HCT116 (cell line): Measurements from ENCODE around the gene CHST3. TPM values are rescaled to one million over a fixed set of nuclear protein-coding genes. Genes with fewer than 3 reads are reported as not detected.

Experiments
- ATAC-seq: fragments of 200-7000 bp; cut with Tn5 transposase; 2 replicates; pipeline ENCODE4 v1.9.1; 2020; ENCODE audit warnings: mild to moderate bottlenecking, moderate library complexity
- BruUV-seq: library from RNA; stranded (reverse); fragments of 400-500 nt; replicated peaks from 2 replicates; lab custom pipeline; 2021; lab: Mats Ljungman, UMichigan
- CTCF ChIA-PET: fragments of 300-600 bp; sonication (Branson Sonifier 250); formaldehyde crosslinking; loops from one replicate; lab custom pipeline; 2021; ENCODE audit warnings: antibody characterized with exemption; lab: Charles Lee
- POLR2A ChIA-PET: fragments of 300-600, 350-600 bp; sonication (Branson Sonifier 250); formaldehyde crosslinking; loops from one replicate; lab custom pipeline; 2021; ENCODE audit warnings: antibody characterized with exemption; lab: Charles Lee
- RAD21 ChIA-PET, 2 experiments: fragments of 300-600 bp; sonication (Branson Sonifier 250); formaldehyde crosslinking; loops; one replicate each; lab custom pipeline; 2023; ENCODE audit warnings: low total read pairs in 2 of 2; ENCODE audit not compliant: uncharacterized antibody in 2 of 2, unreplicated experiment in 2 of 2, low non-redundant PET in 1 of 2; lab: Charles Lee
- DNase-seq: peaks from one replicate; pipeline ENCODE4 v3.0.0-alpha.2; 2010; ENCODE audit warnings: low read depth, low spot score
- H2AFZ ChIP-seq: fragments of 200-600 bp; shearing (Covaris generic), sonication (generic); 2 replicates; pipeline ENCODE4 v1.6.1; 2017; ENCODE audit warnings: low read depth, mixed run types, mixed read lengths, antibody characterized with exemption, low read length; ENCODE audit not compliant: poor library complexity, severe bottlenecking
- H3K27ac ChIP-seq: 2 replicates; pipeline ENCODE4 v1.5.1; 2012; ENCODE audit warnings: low read depth, low read length
- H3K27me3 ChIP-seq: fragments of 200-600 bp; sonication (generic); 2 replicates; pipeline ENCODE4 v1.6.1; 2016; ENCODE audit warnings: mixed run types, low read length, mixed read lengths; ENCODE audit not compliant: insufficient read depth
- H3K36me3 ChIP-seq, 2 experiments: fragments of 200-500 bp in 1 of 2; fragments of 200-600 bp in 1 of 2; sonication (Bioruptor generic) in 1 of 2; sonication (generic) in 1 of 2; 2 replicates each; pipeline versions ENCODE4 v1.5.1 to v1.6.1; 2014 to 2016; ENCODE audit warnings: low read length in 2 of 2, inconsistent platforms in 1 of 2, mixed read lengths in 1 of 2, mixed run types in 1 of 2; ENCODE audit not compliant: insufficient read depth in 2 of 2, control insufficient read depth in 1 of 2
- H3K4me1 ChIP-seq, 2 experiments: fragments of 200-600 bp in 1 of 2; sonication (generic) in 1 of 2; 2 replicates each; pipeline versions ENCODE4 v1.5.1 to v1.6.1; 2012 to 2017; ENCODE audit warnings: low read length in 2 of 2, inconsistent platforms in 1 of 2, mild to moderate bottlenecking in 1 of 2, mixed read lengths in 1 of 2, mixed run types in 1 of 2, moderate library complexity in 1 of 2; ENCODE audit not compliant: insufficient read depth in 2 of 2, control insufficient read depth in 1 of 2
- H3K4me2 ChIP-seq: fragments of 200-600 bp; sonication (generic); 2 replicates; pipeline ENCODE4 v1.6.1; 2017; ENCODE audit warnings: mixed run types, low read length, mixed read lengths
- H3K4me3 ChIP-seq, 2 experiments: fragments of 200-600 bp in 1 of 2; sonication (generic) in 1 of 2; replicated peaks in 1 of 2; 2 replicates each; pipeline ENCODE4 v1.5.1; 2011 to 2016; ENCODE audit warnings: low read length in 2 of 2, control low read depth in 1 of 2, low read depth in 1 of 2, mild to moderate bottlenecking in 1 of 2, mixed read lengths in 1 of 2, mixed run types in 1 of 2
- H3K79me2 ChIP-seq: fragments of 200-600 bp; sonication (generic); 2 replicates; pipeline ENCODE4 v1.6.1; 2017; ENCODE audit warnings: mild to moderate bottlenecking, mixed run types, low read length, moderate library complexity, mixed read lengths; ENCODE audit not compliant: insufficient read depth
- H3K9ac ChIP-seq: fragments of 200-600 bp; sonication (generic); 2 replicates; pipeline ENCODE4 v1.6.1; 2016; ENCODE audit warnings: low read length, mixed read lengths
- H3K9me2 ChIP-seq: fragments of 200-600 bp; sonication (generic), shearing (Covaris generic); 2 replicates; pipeline ENCODE4 v1.6.1; 2017; ENCODE audit warnings: mixed run types, mild to moderate bottlenecking, moderate library complexity; ENCODE audit not compliant: insufficient read depth
- H3K9me3 ChIP-seq, 2 experiments: fragments of 200-500 bp in 1 of 2; fragments of 200-600 bp in 1 of 2; sonication (Bioruptor generic) in 1 of 2; sonication (generic) in 1 of 2; 2 replicates each; pipeline ENCODE4 v1.6.1; 2014 to 2017; ENCODE audit warnings: low read length in 2 of 2, mixed read lengths in 2 of 2, inconsistent platforms in 1 of 2, low read depth in 1 of 2, mild to moderate bottlenecking in 1 of 2, mixed run types in 1 of 2, moderate library complexity in 1 of 2; ENCODE audit not compliant: control insufficient read depth in 1 of 2, insufficient read depth in 1 of 2
- H4K20me1 ChIP-seq: fragments of 200-600 bp; sonication (generic), shearing (Covaris generic); 2 replicates; pipeline ENCODE4 v1.6.1; 2017; ENCODE audit warnings: mixed run types, mild to moderate bottlenecking, moderate library complexity; ENCODE audit not compliant: insufficient read depth
- ATF3 ChIP-seq: IDR thresholded peaks from 2 replicates; pipeline ENCODE4 v1.6.1; 2012
- CEBPB ChIP-seq: IDR thresholded peaks from 2 replicates; pipeline ENCODE4 v1.6.1; 2012; ENCODE audit warnings: low read depth
- EGR1 ChIP-seq: IDR thresholded peaks from 2 replicates; pipeline ENCODE4 v1.6.1; 2012; ENCODE audit warnings: low read depth
- ELF1 ChIP-seq: IDR thresholded peaks from 2 replicates; pipeline ENCODE4 v1.6.1; 2012; ENCODE audit warnings: low read depth, borderline replicate concordance
- EZH2 ChIP-seq: fragments of 200-600 bp; sonication (generic); IDR thresholded peaks from 2 replicates; pipeline ENCODE4 v1.6.1; 2017; ENCODE audit warnings: antibody characterized with exemption, mixed run types
- FOSL1 ChIP-seq: IDR thresholded peaks from 2 replicates; pipeline ENCODE4 v1.6.1; 2012; ENCODE audit warnings: low read depth
- JUND ChIP-seq: IDR thresholded peaks from 2 replicates; pipeline ENCODE4 v1.6.1; 2012
- MAX ChIP-seq: IDR thresholded peaks from 2 replicates; pipeline ENCODE4 v1.6.1; 2012
- POLR2AphosphoS5 ChIP-seq: IDR thresholded peaks from 2 replicates; pipeline ENCODE4 v1.6.1; 2011; ENCODE audit warnings: mild to moderate bottlenecking, low read depth, low read length, moderate library complexity
- RAD21 ChIP-seq: IDR thresholded peaks from 2 replicates; pipeline ENCODE4 v1.6.1; 2012; ENCODE audit warnings: low read depth, mild to moderate bottlenecking
- SIN3A ChIP-seq: IDR thresholded peaks from 2 replicates; pipeline ENCODE4 v1.6.1; 2012; ENCODE audit warnings: low read depth
- SRF ChIP-seq: IDR thresholded peaks from 2 replicates; pipeline ENCODE4 v1.6.1; 2012; ENCODE audit warnings: low read depth
- TCF7L2 ChIP-seq: IDR thresholded peaks from 2 replicates; pipeline ENCODE4 v1.7.0; 2011; ENCODE audit warnings: borderline replicate concordance, inconsistent platforms; ENCODE audit not compliant: insufficient read depth, insufficient read length; ENCODE audit errors: extremely low read depth
- YY1 ChIP-seq: IDR thresholded peaks from 2 replicates; pipeline ENCODE4 v1.6.1; 2011; ENCODE audit warnings: low read length, low read depth, moderate library complexity, mild to moderate bottlenecking; ENCODE audit not compliant: insufficient replicate concordance; ENCODE audit errors: extremely low read depth
- ZFX ChIP-seq: fragments of 450-650 bp; IDR thresholded peaks from 2 replicates; pipeline ENCODE4 v1.6.1; 2017
- intact Hi-C: fragments of 100-400 bp; cut with micrococcal nuclease; formaldehyde crosslinking; loops from 2 replicates; pipeline ENCODE4 v1.10.0; 2022
- total RNA-seq: library from RNA; stranded (reverse); gene quantifications from one replicate; pipeline ENCODE4 v1.2.1, GENCODE V29; 2021; ENCODE audit not compliant: unreplicated experiment
- TF ChIP-seq, protein P1 (sequence below): IDR thresholded peaks from 2 replicates; pipeline ENCODE4 v1.6.1; 2011; ENCODE audit warnings: mild to moderate bottlenecking, low read length, moderate library complexity; ENCODE audit not compliant: insufficient replicate concordance; ENCODE audit errors: extremely low read depth

Gene CHST3
- total RNA-seq, 1 experiment from 2014 or later: 10.6 TPM

DNA sequence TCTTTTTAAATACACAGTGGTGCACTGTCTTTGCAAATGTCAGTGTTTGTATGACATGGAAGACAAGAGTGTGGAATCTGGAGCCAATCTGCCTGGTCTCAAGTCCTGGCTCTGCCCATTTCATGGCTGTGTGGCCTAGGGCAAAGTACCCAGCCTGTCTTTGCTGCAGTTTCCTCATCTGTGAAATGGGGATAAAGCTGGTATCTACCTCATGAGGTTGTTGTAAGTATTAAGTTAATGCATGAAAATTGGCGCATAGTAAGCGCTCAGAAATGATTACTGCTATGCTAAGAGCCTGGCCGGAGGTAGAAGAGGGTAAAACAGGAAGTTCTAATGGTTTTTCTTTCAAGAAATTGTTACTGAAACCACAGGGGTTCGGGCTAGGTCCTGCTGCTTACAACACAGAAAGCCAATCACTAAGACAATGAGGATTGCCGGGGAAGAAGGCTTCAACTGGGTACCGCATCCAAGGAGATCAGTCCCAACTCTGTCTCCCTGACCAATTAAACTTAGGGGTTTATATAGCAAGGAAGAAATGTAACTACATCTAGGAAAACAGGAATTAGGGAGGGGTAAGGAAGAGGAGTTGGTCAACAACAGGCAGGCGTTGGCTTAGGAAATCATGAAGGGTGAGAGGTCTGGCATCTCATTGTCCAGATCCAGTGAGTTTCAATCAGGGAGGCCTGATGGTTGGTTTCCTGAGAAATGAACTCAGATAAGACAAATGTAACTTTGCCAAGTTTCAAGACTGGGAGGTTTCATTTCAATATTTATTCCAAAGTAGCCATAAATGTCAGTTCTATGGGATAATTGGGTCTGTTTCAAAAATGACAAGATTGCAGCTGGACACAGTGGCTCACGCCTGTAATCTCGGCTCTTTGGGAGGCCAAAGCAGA lies 57.0 kb downstream of the CHST3 start:
- H3K9me2 ChIP-seq: no peaks in the 10 kb centered on the region
- intact Hi-C loops: no loop called here
- CTCF ChIA-PET: no interaction called here

GRCh38 chr10:72022228-72022627 lies 58.0 kb downstream of the CHST3 start:
- POLR2A ChIA-PET: no interaction called here
- Histone ChIP-seq H4K20me1 (no peaks in the 10 kb centered on the region), H3K4me2 (no peak overlapping the region), H3K4me3 (no peak overlapping the region), H3K4me1 (peaks cover 6 to 8% of the 10 kb centered on the region in 2 experiments), H3K9me2 (no peaks in the 10 kb centered on the region), H3K27ac (no peak overlapping the region), H2AFZ (no peak overlapping the region), H3K36me3 (no peaks in the 10 kb centered on the region), H3K9me3 (no peaks in the 10 kb centered on the region), H3K79me2 (no peaks in the 10 kb centered on the region), H3K27me3 (no peaks in the 10 kb centered on the region), H3K9ac (no peak overlapping the region)
- CTCF ChIA-PET: no interaction called here
- BruUV-seq: no TSS peak
- intact Hi-C loops: no loop called here
- ATAC-seq (no peak), DNase-seq (no peak)
- RAD21 ChIA-PET: no interaction called here
- no peak for TF ChIP-seq FOSL1
- no peak for TF ChIP-seq SIN3A
- no peak for TF ChIP-seq POLR2AphosphoS5
- no peak for TF ChIP-seq SRF
- TF ChIP-seq ZFX: no peak
- TF ChIP-seq RAD21: no peak
- no peak for TF ChIP-seq EZH2
- TF ChIP-seq, protein P1, sequence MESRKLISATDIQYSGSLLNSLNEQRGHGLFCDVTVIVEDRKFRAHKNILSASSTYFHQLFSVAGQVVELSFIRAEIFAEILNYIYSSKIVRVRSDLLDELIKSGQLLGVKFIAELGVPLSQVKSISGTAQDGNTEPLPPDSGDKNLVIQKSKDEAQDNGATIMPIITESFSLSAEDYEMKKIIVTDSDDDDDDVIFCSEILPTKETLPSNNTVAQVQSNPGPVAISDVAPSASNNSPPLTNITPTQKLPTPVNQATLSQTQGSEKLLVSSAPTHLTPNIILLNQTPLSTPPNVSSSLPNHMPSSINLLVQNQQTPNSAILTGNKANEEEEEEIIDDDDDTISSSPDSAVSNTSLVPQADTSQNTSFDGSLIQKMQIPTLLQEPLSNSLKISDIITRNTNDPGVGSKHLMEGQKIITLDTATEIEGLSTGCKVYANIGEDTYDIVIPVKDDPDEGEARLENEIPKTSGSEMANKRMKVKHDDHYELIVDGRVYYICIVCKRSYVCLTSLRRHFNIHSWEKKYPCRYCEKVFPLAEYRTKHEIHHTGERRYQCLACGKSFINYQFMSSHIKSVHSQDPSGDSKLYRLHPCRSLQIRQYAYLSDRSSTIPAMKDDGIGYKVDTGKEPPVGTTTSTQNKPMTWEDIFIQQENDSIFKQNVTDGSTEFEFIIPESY: no peak
- no peak for TF ChIP-seq TCF7L2
- TF ChIP-seq MAX: no peak
- TF ChIP-seq YY1: no peak
- TF ChIP-seq CEBPB: no peak
- TF ChIP-seq EGR1: no peak
- TF ChIP-seq ELF1: no peak
- no peak for TF ChIP-seq JUND

More for the DNA sequence above, 57.0 kb downstream of the CHST3 start:
- Histone ChIP-seq H3K27me3 (no peaks in the 10 kb centered on the region), H3K4me2 (no peak overlapping the region), H3K79me2 (no peaks in the 10 kb centered on the region), H3K9ac (no peak overlapping the region), H3K4me1 (no peaks in the 10 kb centered on the region), H3K36me3 (no peaks in the 10 kb centered on the region), H3K27ac (no peak overlapping the region), H3K9me3 (no peaks in the 10 kb centered on the region), H3K4me3 (no peak overlapping the region), H2AFZ (no peak overlapping the region), H4K20me1 (no peaks in the 10 kb centered on the region)
- no TSS peak for BruUV-seq
- RAD21 ChIA-PET: no interaction called here
- no peak for ATAC-seq
- no peak for TF ChIP-seq ATF3
- no peak for TF ChIP-seq MAX
- no peak for TF ChIP-seq YY1
- POLR2A ChIA-PET: no interaction called here
- no peak for DNase-seq
